Stomach (tissue), 4 donors: ENCODE results near the gene ADGRG4.

Experiments
- CTCF ChIP-seq, 7 experiments: fragments of 450-650 bp in 4 of 7; fragments of 200-600 bp in 3 of 7; sonication (generic) in 3 of 7; IDR thresholded peaks; one replicate each; pipeline ENCODE4 v1.5.1; 2016 to 2019; ENCODE audit warnings: antibody characterized with exemption in 7 of 7, control low read depth in 2 of 7, mild to moderate bottlenecking in 1 of 7
- EP300 ChIP-seq: sonication (generic); formaldehyde crosslinking; IDR thresholded peaks from one replicate; pipeline ENCODE4 v1.6.1; 2017; ENCODE audit warnings: antibody characterized with exemption
- POLR2A ChIP-seq, 4 donors: fragments of 450-650 bp; IDR thresholded peaks; one replicate each; pipeline ENCODE4 v1.6.1; 2016; ENCODE audit warnings: antibody characterized with exemption in 4 of 4, control low read depth in 2 of 4, mild to moderate bottlenecking in 1 of 4, moderate library complexity in 1 of 4
- POLR2AphosphoS5 ChIP-seq, 3 donors: sonication (generic); formaldehyde crosslinking; IDR thresholded peaks; one replicate each; pipeline ENCODE4 v1.6.1; 2016; ENCODE audit warnings: antibody characterized with exemption in 3 of 3

GRCh38 chrX:136318895-136319597 is 18.3 kb downstream of the ADGRG4 start:
- TF ChIP-seq CTCF (IDR thresholded peaks at IDR 0.05) (no peak), EP300 (no peak), POLR2AphosphoS5 (IDR thresholded peaks at IDR 0.05) (no peak), POLR2A (IDR thresholded peaks at IDR 0.05) (no peak)
